ENCODE measurements around the gene PLEKHJ1. TPM values are rescaled to one million over a fixed set of nuclear protein-coding genes. Genes with fewer than 3 reads are reported as not detected.
"Not testable (repeated sequence)": the region's sequence is repeated elsewhere in the genome, so short reads cannot be mapped to it uniquely, and the experiment has no call there.

Gene PLEKHJ1
- total RNA-seq, 1 donor from 2014 or later = 23.9 TPM

- Histone ChIP-seq H3K4me1 (no peaks in the 10 kb centered on the region), H3K9me3 (no peaks in the 10 kb centered on the region), H3K27ac (no peak overlapping the region), H3K27me3 (no peaks in the 10 kb centered on the region), H3K4me3 (no peak overlapping the region), H3K36me3 (peaks cover 52 to 69% of the 10 kb centered on the region in 2 donors)
- intact Hi-C loops (cut with DNase I) = no loop called here
- no peak for TF ChIP-seq CTCF (IDR thresholded peaks at IDR 0.05)
- no peak for DNase-seq (ENCODE audit: low spot score in 2 of 2)
Measured at GRCh38 chr19:2208975-2209374, 27.2 kb downstream of the PLEKHJ1 start.

- Histone ChIP-seq H3K36me3 (peaks cover 46 to 69% of the 10 kb centered on the region in 2 donors), H3K4me3 (no peak overlapping the region), H3K27me3 (no peaks in the 10 kb centered on the region), H3K9me3 (no peaks in the 10 kb centered on the region), H3K4me1 (no peaks in the 10 kb centered on the region), H3K27ac (no peak overlapping the region)
- TF ChIP-seq CTCF (IDR thresholded peaks at IDR 0.05) = no peak
- intact Hi-C loops (cut with DNase I) = no loop called here
- no peak for DNase-seq (ENCODE audit: low spot score in 2 of 2)
Measured at GRCh38 chr19:2207991-2208860, 27.9 kb downstream of the PLEKHJ1 start.

GRCh38 chr19:2207008-2207407, 29.1 kb downstream of the PLEKHJ1 start:
- Histone ChIP-seq H3K4me1 (no peaks in the 10 kb centered on the region), H3K27ac (no peak overlapping the region), H3K36me3 (peaks cover 43 to 69% of the 10 kb centered on the region in 2 donors), H3K4me3 (no peak overlapping the region), H3K27me3 (no peaks in the 10 kb centered on the region), H3K9me3 (no peaks in the 10 kb centered on the region)
- DNase-seq (ENCODE audit: low spot score in 2 of 2) = no peak
- no peak for TF ChIP-seq CTCF (IDR thresholded peaks at IDR 0.05)
- intact Hi-C loops (cut with DNase I) = no loop called here

DNA sequence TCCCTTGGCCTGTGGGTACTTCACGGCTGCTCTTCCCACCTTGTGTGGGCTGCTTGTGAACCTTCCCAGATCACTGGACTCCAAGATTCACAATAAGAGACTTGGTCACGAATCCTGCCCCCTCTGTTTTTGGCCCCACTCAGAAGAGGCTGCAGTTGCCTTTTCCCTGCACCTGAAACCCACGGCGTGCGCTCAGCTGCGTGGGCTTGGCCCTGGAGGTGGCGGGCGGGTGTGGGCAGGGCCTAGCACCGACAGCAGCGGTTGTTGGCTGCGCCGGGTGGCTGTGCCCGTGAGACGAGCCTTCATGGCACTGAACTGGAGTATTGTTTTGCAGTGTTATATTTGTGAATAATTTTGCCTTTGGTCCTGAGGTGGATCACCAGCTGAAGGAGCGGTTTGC, 33.8 kb downstream of the PLEKHJ1 start:
- intact Hi-C loops (cut with DNase I) = no loop called here
- no peaks in the 10 kb centered on the region for H3K9me3 ChIP-seq
- H3K27ac ChIP-seq = no peak overlapping the region
- TF ChIP-seq CTCF (IDR thresholded peaks at IDR 0.05) = no peak
- H3K27me3 ChIP-seq = no peaks in the 10 kb centered on the region
- H3K4me1 ChIP-seq = no peaks in the 10 kb centered on the region
- H3K4me3 ChIP-seq = no peak overlapping the region
- peaks cover 23 to 44% of the 10 kb centered on the region in 2 donors for H3K36me3 ChIP-seq
- DNase-seq (ENCODE audit: low spot score in 2 of 2) = no peak

GRCh38 chr19:2201473-2202148, 34.5 kb downstream of the PLEKHJ1 start:
- no peaks in the 10 kb centered on the region for H3K27me3 ChIP-seq
- no peak for DNase-seq (ENCODE audit: low spot score in 2 of 2)
- H3K27ac ChIP-seq = no peak overlapping the region
- no peaks in the 10 kb centered on the region for H3K4me1 ChIP-seq
- no peak for TF ChIP-seq CTCF (IDR thresholded peaks at IDR 0.05)
- H3K4me3 ChIP-seq = no peak overlapping the region
- peaks cover 16 to 40% of the 10 kb centered on the region in 2 donors for H3K36me3 ChIP-seq
- no peaks in the 10 kb centered on the region for H3K9me3 ChIP-seq
- intact Hi-C loops (cut with DNase I) = no loop called here

- DNase-seq (ENCODE audit: low spot score in 2 of 2); H3K27me3 ChIP-seq; H3K4me1 ChIP-seq; H3K4me3 ChIP-seq; intact Hi-C loops (cut with DNase I); H3K27ac ChIP-seq; H3K9me3 ChIP-seq: not testable (repeated sequence)
- H3K36me3 ChIP-seq = peaks cover 23 to 45% of the 10 kb centered on the region in 2 donors
Measured at GRCh38 chr19:2200624-2201294, 35.4 kb downstream of the PLEKHJ1 start.

Measured in ascending aorta (tissue), 2 donors.